Keratinocyte (primary cell): ENCODE data around the gene DCAF4.

ENCODE experiments used
- EZH2 ChIP-seq: IDR thresholded peaks from one replicate; pipeline ENCODE4 v1.6.1; 2012; ENCODE audit warnings: inconsistent platforms, mild to moderate bottlenecking, low read length, moderate library complexity
- TF ChIP-seq, protein P1 (sequence below), 3 experiments: IDR thresholded peaks in 1 of 3; conservative IDR thresholded peaks in 1 of 3; optimal IDR thresholded peaks in 1 of 3; 2 replicates in 2 of 3; 3 replicates in 1 of 3; pipeline versions ENCODE3 to v1.5.1; 2011; ENCODE audit warnings: low read length in 3 of 3, mild to moderate bottlenecking in 3 of 3, moderate library complexity in 2 of 3, control low read depth in 1 of 3, inconsistent platforms in 1 of 3; ENCODE audit not compliant: insufficient read depth in 2 of 3; ENCODE audit errors: extremely low read depth in 1 of 3

DNA sequence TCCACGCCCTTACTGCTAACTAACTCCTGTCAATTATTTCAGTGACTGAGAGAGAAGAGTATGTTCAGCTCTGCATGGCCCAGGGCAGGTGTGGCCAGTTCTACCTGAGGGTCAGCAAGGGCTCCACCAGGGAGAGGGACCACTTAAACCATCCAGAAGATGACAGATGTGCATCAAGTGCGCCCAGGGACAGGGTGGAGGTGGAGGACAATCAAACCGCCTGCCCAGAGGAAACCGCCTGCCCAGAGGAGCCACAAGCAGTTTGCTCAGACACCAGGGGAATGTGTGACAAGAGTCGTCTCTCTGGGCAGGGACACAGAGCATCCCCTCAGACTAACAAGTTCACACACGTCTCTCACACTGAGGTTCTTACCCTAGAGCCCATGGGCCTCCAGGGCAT lies 46.8 kb upstream of the DCAF4 start:
- TF ChIP-seq, protein P1, sequence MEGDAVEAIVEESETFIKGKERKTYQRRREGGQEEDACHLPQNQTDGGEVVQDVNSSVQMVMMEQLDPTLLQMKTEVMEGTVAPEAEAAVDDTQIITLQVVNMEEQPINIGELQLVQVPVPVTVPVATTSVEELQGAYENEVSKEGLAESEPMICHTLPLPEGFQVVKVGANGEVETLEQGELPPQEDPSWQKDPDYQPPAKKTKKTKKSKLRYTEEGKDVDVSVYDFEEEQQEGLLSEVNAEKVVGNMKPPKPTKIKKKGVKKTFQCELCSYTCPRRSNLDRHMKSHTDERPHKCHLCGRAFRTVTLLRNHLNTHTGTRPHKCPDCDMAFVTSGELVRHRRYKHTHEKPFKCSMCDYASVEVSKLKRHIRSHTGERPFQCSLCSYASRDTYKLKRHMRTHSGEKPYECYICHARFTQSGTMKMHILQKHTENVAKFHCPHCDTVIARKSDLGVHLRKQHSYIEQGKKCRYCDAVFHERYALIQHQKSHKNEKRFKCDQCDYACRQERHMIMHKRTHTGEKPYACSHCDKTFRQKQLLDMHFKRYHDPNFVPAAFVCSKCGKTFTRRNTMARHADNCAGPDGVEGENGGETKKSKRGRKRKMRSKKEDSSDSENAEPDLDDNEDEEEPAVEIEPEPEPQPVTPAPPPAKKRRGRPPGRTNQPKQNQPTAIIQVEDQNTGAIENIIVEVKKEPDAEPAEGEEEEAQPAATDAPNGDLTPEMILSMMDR (optimal IDR thresholded peaks at IDR 0.05 in 1 of 3, IDR thresholded peaks at IDR 0.05 in 1 of 3, conservative IDR thresholded peaks at IDR 0.05 in 1 of 3; ENCODE audit: extremely low read depth in 1 of 3, insufficient read depth in 2 of 3, low read length in 3 of 3) = no peak
- no peak for TF ChIP-seq EZH2
